ENCODE measurements around the gene ALPL. TPM values are rescaled to one million over a fixed set of nuclear protein-coding genes. Genes with fewer than 3 reads are reported as not detected.

ALPL gene
- total and polyA plus RNA-seq, 9 donors, result 1.2 to 9.2 (median 3.8) TPM

GRCh38 chr1:21544095-21544494, 34.9 kb downstream of the ALPL start:
- no peaks in the 10 kb centered on the region for H3K27me3 ChIP-seq
- intact Hi-C loops (cut with DNase I), result no loop called here
- TF ChIP-seq POLR2A (IDR thresholded peaks at IDR 0.05), result no peak
- TF ChIP-seq CTCF (IDR thresholded peaks at IDR 0.05), result no peak
- TF ChIP-seq EP300 (IDR thresholded peaks at IDR 0.05), result no peak
- no peak overlapping the region for H3K4me3 ChIP-seq
- WGBS, 3 donors, result 92 to 96% (median 95%) methylated on average over 4 of the region's 4 CpGs
- H3K9me3 ChIP-seq, result no peaks in the 10 kb centered on the region
- DNase-seq, result no peak
- peaks cover 2% of the 10 kb centered on the region for H3K4me1 ChIP-seq (ENCODE audit: insufficient read depth)
- H3K27ac ChIP-seq, result no peak overlapping the region
- H3K36me3 ChIP-seq, result no peaks in the 10 kb centered on the region

- 73 to 76% (median 73%) methylated on average over 11 of the region's 11 CpGs for WGBS, 3 donors
- Histone ChIP-seq H3K27me3 (no peaks in the 10 kb centered on the region), H3K4me1 (ENCODE audit: insufficient read depth) (no peaks in the 10 kb centered on the region), H3K4me3 (no peak overlapping the region), H3K36me3 (no peaks in the 10 kb centered on the region), H3K27ac (no peak overlapping the region), H3K9me3 (no peaks in the 10 kb centered on the region)
- no peak for TF ChIP-seq CTCF (IDR thresholded peaks at IDR 0.05)
- no peak for TF ChIP-seq POLR2A (IDR thresholded peaks at IDR 0.05)
- no peak for TF ChIP-seq EP300 (IDR thresholded peaks at IDR 0.05)
- no peak for DNase-seq
- intact Hi-C loops (cut with DNase I), result no loop called here
Observed at GRCh38 chr1:21546122-21546825, 37.1 kb downstream of the ALPL start.

- no peak for DNase-seq
- WGBS, 3 donors, result 75 to 87% (median 86%) methylated on average over 9 to 11 of the region's 11 CpGs
- Histone ChIP-seq H3K27ac (no peak overlapping the region), H3K36me3 (no peaks in the 10 kb centered on the region), H3K9me3 (no peaks in the 10 kb centered on the region), H3K4me3 (no peak overlapping the region), H3K4me1 (ENCODE audit: insufficient read depth) (no peaks in the 10 kb centered on the region), H3K27me3 (no peaks in the 10 kb centered on the region)
- TF ChIP-seq CTCF (IDR thresholded peaks at IDR 0.05) (no peak), EP300 (IDR thresholded peaks at IDR 0.05) (no peak), POLR2A (IDR thresholded peaks at IDR 0.05) (no peak)
- intact Hi-C loops (cut with DNase I), result no loop called here
Observed at GRCh38 chr1:21547876-21548275, 38.7 kb downstream of the ALPL start.

- H3K9me3 ChIP-seq, result no peaks in the 10 kb centered on the region
- no peaks in the 10 kb centered on the region for H3K36me3 ChIP-seq
- intact Hi-C loops (cut with DNase I), result no loop called here
- H3K4me1 ChIP-seq (ENCODE audit: insufficient read depth), result no peaks in the 10 kb centered on the region
- H3K27ac ChIP-seq, result no peak overlapping the region
- 69 to 76% (median 75%) methylated on average over 5 of the region's 5 CpGs for WGBS, 3 donors
- DNase-seq, result no peak
- TF ChIP-seq EP300 (IDR thresholded peaks at IDR 0.05) (no peak), POLR2A (IDR thresholded peaks at IDR 0.05) (no peak), CTCF (IDR thresholded peaks at IDR 0.05) (no peak)
- H3K4me3 ChIP-seq, result no peak overlapping the region
- no peaks in the 10 kb centered on the region for H3K27me3 ChIP-seq
Observed at GRCh38 chr1:21550097-21550496, 40.9 kb downstream of the ALPL start.

Data from ovary (tissue), 9 donors.